Head of caudate nucleus (tissue), 42 donors: ENCODE data around the gene KCNAB1.
A peak's percentile ranks its signal among the peaks of the same experiment; 100 is the strongest.

ENCODE experiments used
- DNase-seq, 42 donors: peaks; one replicate each; pipeline versions ENCODE4 v3.0.0 to v3.0.0-alpha.2; 2020 to 2021; ENCODE audit warnings: mixed read lengths in 7 of 42
- intact Hi-C: fragments of 100-400 bp; cut with DNase I; formaldehyde crosslinking; loops from one replicate; pipeline ENCODE4 v1.15.0; 2022

Gene KCNAB1

DNA sequence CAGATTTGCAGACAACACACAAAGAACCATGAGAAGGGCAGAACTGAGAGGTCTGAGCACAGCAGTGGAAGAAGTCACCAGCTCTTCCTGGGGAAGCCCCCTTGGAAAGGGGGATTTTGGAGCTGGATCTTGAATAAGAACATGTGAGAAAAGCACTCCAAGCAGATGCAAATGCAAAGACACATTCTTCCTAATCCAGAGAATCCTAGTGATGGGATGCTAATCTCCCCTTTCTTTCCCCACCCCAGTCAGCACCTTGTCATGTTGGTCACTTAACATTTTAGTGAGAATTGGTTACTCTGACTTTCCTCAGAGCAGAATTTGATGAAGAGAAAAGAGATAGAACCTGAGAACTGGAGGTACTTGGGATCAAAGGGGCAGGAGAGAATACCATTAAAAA is 286.0 kb downstream of the KCNAB1 start:
- DNase-seq = peak in 1 of 42 donors; percentile 20

DNA sequence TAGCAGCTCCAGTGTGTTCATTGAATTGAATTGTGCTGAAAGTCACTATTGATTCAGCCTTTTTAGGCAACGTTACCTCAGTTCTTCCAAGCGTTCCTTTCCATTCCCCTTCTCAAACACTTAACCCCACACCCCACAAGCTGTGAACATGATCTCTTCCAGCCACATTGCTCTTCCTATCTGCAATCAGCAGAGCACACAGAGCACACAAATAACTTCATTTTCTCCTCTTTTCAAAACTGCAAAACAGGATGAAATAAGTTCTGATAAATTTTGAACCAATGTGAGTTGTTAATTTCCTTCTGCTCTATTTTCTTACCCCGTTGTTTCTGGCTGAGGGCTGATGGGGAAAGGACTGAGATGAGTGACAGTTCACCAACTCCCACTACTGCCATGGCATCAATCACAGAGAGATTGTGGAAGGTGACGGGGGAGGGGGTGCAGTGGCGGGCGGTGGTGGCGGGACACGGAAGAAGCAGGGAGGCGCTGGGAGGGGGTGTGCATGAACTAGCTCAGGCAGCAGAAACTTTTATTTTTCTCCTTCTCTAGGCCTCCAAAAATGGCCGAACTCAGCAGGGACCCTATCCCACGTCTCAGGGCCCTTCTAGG is 287.3 kb downstream of the KCNAB1 start:
- peak; percentile 45 to 95 (median 79) for DNase-seq
- intact Hi-C loops = no loop called here

More for the DNA sequence above, 286.0 kb downstream of the KCNAB1 start:
- intact Hi-C loops = no loop called here

DNA sequence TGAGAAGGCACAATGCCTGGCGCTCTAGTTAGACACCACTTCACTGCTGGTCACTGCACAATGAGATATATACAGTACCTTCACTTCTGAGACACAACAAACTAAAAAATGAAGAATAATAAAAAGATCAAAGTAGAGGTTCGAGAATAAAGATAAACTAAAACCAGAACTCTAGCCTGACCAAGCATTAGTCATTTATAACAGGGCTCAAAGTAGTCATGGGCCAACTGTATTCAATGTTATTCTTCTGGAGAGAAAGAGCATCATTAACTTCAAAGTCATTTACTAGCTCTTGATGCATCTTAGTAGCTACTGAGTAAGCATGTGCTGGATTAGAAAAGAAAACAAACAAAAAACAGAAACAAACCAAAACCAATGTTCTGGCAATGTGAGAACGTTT is 289.3 kb downstream of the KCNAB1 start:
- DNase-seq = no peak
- intact Hi-C loops = no loop called here

DNA sequence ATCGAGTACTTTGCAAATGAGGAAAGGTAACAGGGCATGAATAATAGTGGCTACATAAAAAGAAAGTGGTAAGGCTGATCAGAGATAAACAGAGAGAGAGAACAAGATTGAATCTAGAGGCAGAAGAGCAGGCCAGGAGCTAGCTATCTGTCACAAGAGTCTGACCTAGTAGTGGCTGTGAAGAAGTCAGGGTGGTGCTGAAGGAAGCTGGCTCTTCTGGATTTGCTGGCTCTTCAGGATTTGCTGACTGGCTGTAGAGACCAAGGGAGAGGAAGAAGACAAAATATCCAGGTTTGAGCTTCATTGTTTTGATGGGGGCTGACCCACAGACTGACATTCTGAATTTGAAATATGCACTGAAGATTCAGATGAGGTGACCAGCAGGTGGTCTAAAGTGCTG is 292.2 kb downstream of the KCNAB1 start:
- DNase-seq = no peak
- intact Hi-C loops = no loop called here

DNA sequence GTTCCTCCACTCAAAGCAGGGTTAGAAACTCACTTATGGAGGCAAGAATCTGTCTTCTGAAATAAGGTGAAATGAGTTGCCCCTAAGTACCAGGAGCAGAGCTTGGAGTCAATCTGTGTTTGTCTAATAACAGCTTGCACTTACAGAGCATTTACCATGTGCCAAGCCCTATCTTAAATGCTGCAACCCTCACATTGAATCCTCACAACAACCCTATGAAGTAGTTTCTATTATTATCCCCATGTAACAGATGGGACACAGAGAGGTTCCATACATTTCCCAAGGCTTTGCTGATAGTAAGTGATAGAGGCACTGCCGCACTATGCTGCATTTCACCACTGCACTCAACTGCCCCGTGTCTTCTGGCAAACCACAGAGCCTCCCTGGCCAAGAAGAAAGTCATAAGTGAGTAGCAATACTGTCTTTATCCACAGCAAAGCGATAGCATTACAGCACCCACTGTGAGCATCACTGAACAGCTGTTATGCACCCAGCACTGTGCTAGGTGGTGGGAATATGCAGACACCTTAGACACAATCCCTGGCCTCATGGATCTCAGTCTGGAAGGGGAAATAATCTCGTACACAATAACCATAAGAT is 293.0 kb downstream of the KCNAB1 start:
- DNase-seq = no peak
- intact Hi-C loops = no loop called here

DNA sequence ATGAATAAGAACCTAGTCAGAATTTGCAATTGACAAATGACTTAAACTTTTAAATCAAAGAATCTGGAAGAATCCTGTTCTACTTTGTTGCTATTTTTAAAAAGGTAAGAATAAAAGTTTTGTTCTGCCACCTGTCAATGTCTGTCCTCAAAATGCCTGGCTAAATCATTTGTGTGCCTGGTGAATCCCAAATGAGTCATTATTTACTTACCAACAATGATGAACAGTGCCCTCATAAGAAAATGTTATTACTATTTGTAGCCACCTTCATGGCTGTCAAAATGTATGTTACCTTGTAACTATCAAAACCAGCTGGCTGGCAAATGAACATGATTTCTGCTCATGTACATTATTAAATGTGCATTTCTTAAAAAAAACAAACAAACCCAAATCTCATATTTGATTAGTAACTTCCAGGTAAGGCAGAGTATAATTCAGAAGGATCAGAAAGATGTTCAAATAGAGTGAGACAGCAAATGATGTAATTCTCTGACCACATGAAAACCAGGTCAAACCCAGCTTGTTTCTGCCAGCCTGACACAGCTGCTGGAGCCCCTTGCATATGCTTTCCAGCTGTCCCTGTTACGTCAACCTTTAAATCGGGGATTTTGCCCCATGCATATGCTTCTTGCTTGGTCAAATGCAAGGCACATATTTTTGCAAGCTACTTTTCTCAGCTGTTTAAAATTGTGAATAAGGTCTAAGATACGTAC is 296.6 kb downstream of the KCNAB1 start:
- no peak for DNase-seq
- intact Hi-C loops = no loop called here

DNA sequence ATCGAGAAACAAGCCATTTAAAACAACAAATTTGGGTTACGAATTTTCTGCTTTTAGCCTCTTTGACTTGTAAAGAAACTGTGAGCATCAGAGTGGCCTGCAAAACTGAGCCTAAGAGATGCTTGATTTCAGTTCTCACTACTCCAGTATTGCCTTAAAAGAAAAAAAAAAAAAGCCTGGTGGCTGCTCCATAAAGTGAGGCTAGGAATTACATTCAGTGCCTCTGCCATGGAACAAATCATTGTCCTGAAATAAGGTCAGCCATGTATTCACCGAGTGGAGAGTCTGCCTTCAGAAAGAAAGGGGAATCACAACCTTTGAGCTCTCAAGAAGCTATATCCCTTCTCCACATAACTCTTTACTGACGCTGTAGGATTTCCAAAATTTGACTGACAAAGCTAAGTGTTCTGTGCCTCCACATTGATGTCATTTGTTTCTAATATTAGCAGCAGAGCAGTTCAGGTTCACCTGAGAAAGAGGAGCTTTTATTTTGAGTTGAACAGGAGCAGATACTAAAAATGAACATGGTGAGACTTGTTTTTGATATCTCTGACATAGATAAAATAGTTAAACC is 297.3 kb downstream of the KCNAB1 start:
- intact Hi-C loops = no loop called here
- peak in 2 of 42 donors; percentile 29 to 42 for DNase-seq

DNA sequence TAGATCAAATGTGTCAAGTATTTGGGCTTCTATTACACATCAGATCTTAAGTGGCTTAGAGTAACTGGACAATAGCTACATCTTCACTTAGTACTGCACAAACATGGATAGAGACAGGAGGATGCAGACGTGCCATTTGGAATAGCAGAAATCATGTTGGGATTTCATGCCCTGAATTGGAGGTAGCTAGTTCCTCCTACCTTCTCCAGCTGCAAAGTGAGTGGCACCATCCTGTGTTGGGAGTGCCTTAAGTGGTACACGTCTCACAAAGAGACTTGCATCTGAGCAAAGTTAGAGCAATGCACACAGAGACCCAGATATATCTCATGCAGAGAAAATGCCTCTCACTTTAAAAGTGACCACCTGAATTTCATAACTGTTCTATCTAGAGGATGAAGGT is 298.1 kb downstream of the KCNAB1 start:
- peak in 14 of 42 donors; percentile 15 to 75 (median 42) for DNase-seq

DNA sequence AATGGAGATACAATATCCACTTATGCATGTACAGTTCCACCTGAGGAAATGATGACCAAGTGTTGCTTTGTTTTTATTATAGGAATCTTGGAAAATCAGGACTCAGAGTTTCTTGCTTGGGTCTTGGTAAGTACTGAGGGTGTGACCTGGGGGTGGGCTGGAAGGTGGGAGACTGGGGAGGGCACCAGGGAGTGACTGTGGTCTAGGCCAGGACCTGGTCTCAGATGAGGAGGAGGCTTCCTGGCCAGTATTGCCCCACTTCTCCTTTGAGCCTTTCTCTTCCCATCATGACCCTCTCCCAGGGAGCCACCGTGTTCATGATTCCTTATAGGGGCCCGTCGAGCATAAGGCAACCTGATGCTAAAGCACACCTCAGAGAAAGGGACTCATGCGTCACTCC is 301.2 kb downstream of the KCNAB1 start:
- intact Hi-C loops = no loop called here
- no peak for DNase-seq

More for the DNA sequence above, 298.1 kb downstream of the KCNAB1 start:
- intact Hi-C loops = no loop called here

DNA sequence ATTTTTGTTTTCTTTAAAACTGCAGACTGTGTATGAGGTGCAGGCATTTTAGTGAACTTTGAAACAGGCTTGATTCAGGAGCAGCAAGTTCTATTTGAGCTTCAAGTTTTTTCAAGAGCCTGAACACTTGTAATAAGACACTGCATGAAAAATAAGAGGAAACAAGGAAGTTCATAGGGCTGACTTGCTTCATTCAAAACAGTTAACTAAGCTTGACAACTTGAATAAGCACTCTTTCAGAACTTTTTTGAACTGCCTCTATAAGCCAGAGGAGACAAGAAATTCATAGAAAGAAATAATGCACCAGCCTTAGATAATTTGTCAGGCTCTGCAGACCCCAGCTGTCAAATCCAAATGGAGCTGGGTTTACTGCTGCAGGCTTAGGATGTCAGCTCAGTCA is 304.4 kb downstream of the KCNAB1 start:
- intact Hi-C loops = no loop called here

DNA sequence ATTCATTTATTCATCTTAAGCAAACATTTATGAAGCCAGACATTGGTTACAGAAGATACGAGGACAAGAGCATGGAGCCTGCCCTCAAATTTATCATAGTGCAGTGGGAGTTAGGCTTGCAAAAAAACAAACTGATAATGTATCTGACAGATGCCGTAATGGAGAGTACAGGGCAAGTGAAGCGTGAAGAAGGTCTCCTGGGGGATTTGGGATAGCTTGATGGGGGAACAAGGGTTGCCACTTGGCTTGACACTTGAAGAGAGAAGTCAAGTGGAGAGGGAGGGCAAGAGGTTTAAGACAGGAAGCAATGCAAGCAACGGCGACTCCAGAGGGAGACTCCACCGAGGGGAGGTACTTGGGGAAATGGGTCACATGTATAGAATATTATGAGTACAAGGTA is 305.3 kb downstream of the KCNAB1 start:
- intact Hi-C loops = no loop called here
- DNase-seq = no peak

More for the DNA sequence above, 304.4 kb downstream of the KCNAB1 start:
- no peak for DNase-seq

DNA sequence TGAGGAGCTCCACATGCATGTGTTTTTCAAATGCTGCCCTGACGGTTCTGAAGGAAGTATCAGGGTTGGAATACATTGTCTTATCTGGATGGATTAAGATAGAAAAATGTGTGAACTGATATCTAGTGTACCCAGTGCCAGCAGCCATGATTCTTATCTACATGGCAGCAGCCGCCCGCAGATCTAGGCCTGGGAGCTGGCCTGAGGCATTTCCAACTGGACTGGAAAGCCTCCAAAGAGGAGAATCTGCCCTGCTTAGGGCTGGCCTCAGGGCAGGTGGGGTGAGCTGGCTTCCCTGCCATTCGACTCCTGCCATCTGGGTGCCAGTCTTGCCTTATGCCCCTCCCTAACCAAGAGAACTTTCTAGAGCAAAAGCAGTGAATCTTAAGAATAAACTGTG is 308.7 kb downstream of the KCNAB1 start:
- intact Hi-C loops = no loop called here
- DNase-seq = no peak

DNA sequence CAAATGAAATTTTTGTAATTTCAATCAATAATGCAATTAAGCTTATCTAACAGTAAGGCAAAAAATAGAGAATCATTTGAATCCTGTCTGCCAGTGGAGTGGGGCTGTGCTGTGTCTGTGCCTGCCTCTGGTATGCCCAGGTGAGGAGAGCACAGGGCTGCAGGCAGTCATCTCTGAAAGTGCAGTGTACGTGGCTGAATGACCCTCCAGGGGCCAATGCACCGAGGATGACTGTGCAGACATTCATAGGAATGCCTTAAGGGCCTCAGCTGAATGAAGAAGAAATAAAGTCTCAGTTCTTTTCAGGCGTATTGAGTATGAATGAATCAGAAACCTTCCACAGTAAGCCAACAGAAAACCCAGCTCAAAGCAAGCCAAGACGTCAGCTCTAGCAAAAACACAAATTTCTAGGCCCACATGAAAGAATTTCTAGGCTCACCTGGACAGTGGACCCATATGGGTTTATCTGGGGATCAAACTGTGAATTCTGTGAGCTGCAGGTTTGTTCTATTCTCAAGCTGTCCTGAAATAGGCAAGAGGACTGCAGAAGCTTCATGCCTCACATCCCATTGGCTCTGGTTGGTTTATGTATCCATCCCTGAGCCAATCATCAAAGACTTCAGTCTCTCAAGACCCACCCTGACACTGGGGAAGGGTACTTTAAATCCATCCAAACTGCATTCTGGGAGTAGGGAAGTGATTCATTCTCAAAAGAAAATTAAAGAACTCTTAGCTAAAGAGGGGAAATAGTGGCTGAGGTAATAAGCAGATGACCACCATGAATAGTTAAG is 311.2 kb downstream of the KCNAB1 start:
- intact Hi-C loops = no loop called here
- no peak for DNase-seq

DNA sequence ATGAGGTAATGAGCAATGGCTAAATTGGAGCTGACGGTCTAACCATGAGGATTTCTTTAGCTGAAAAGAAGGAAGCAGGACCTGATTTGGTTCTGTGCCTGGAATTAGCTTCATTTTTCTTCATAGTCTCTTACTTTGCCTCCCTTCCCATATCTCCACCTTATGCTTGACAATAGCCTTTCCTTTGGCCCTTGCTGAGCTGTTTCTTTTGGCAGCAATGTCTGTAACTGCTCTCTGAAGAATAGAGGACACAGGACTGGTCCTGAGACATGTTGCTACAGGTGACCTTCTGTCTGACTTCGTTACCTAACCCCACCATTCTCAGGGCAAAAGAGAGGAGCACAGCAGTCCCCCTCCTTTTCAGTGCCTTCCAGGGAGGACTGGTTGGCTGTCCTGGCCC is 312.2 kb downstream of the KCNAB1 start:
- intact Hi-C loops = no loop called here
- DNase-seq = no peak

DNA sequence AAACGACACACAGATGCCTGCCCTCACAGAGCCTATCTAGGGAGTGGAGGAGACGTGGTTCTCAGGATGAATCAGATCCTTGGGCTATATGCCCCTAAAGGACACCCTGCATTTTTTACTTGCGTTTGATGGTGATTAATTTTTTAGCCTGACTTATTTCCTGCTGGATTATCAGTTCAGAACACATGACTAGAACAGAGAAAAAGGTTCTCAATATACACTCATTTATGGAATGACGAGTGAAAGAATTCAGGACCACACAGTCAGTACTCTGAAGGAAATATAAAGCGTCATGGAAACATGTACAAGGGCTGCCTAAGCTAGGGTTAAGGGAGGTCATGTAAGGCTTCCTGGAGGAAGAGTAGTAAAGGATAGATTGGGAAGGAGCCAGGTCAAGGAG is 312.8 kb downstream of the KCNAB1 start:
- intact Hi-C loops = no loop called here
- no peak for DNase-seq

DNA sequence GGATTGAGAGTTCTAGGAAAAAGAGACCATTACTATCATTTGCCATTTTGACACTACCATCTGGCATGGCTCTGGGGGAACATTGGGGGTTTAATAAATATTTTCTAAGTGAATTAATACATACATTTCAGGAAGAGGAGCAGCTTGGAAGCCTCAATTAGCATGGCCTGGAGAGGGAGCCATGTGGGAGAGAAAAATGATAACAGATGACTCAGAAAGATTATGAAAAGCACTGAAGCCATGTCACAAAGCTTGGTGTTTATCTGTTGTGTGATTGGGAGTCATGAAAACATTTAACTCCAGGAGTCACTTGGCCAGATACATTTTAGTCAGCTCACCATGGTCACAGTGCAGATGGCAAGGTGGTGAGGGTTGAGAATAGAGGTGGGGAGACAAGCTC is 313.5 kb downstream of the KCNAB1 start:
- no peak for DNase-seq
- intact Hi-C loops = no loop called here

DNA sequence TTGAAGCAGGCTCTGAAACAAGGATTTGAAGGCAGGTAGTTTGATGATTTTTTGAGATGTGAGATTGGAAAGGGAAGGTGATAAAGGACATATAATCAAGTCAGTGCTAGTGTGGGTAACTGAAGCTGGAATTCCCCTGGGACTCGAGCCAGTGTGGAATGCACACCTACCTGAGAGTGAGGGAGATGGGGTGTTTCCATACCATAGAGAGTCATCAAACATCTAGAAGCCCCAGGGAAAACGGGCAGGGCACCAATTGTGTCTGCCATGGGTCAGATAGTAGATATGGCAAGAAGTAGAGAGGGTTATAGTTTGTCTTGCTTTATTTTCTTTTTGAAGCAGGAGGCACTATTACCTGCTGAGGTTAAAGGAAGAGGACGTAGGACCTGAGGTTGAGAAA is 314.5 kb downstream of the KCNAB1 start:
- no peak for DNase-seq
- intact Hi-C loops = no loop called here

DNA sequence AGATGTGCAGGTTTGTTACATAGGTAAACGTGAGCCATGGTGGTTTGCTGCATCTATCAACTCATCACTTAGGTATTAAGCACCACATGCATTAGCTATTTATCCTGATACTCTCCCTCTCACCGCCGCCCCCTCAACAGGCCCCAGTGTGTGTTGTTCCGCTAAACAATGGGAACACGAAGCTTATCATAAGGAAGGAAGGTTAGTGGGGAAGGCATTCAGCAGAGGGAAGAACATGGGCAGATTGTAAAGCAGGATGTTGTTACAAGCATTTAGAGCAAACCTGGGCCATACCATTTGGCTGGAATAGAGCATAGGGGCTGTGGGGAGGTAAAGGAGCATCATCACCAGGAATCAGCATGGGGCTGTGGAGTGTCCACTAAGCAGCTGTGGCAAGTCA is 322.7 kb downstream of the KCNAB1 start:
- intact Hi-C loops = no loop called here
- DNase-seq = no peak
